Thyroid gland (tissue), 4 donors: Measurements from ENCODE around the gene PTPRG.

Source experiments
- CTCF ChIP-seq, 6 experiments: fragments of 200-600 bp in 3 of 6; fragments of 450-650 bp in 3 of 6; sonication (generic) in 3 of 6; IDR thresholded peaks; one replicate each; pipeline ENCODE4 v1.5.1; 2016 to 2019; ENCODE audit warnings: antibody characterized with exemption in 6 of 6, mild to moderate bottlenecking in 2 of 6, inconsistent platforms in 1 of 6, moderate library complexity in 1 of 6
- POLR2A ChIP-seq, 2 donors: fragments of 450-650 bp; IDR thresholded peaks; one replicate each; pipeline ENCODE4 v1.6.1; 2017; ENCODE audit warnings: antibody characterized with exemption in 2 of 2, mild to moderate bottlenecking in 2 of 2, moderate library complexity in 1 of 2

DNA sequence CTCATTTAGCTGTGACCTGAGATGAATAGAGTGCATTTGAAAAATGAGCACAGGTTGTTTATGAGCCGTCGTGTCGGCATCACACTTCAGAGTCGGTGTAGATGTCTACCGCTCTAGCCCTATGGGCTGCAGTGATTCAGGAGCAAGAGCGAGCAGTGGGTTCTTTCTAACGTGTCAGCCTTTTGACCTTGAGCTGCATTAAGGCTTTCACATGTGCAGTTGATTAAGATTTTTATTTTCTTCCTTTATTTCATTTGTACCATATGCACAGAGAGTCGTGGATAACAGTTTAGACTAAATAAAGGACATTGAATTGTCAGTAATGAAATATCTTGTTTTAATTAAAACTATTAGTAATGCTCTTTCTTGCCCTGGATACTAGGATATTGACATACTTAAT lies 368.2 kb downstream of the PTPRG start:
- TF ChIP-seq POLR2A (IDR thresholded peaks at IDR 0.05) (no peak), CTCF (IDR thresholded peaks at IDR 0.05) (no peak)
